Progenitor cell of endocrine pancreas (in vitro differentiated cells): Measurements from ENCODE around the gene GPRC5B. TPM values are rescaled to one million over a fixed set of nuclear protein-coding genes. Genes with fewer than 3 reads are reported as not detected.

ENCODE experiments used
- DNase-seq: peaks from one replicate; pipeline ENCODE4 v3.0.0; 2021; ENCODE audit warnings: low spot score; ENCODE audit not compliant: unreplicated experiment
- H3K27ac Mint-ChIP-seq: 2 replicates; pipeline ENCODE4 v1.8.0; 2021; ENCODE audit warnings: mild to moderate bottlenecking, moderate library complexity, mixed read lengths
- H3K27me3 Mint-ChIP-seq: 2 replicates; pipeline ENCODE4 v1.8.0; 2021; ENCODE audit warnings: mixed read lengths
- H3K36me3 Mint-ChIP-seq: 2 replicates; pipeline ENCODE4 v1.8.0; 2022; ENCODE audit warnings: mixed read lengths; ENCODE audit not compliant: insufficient read depth
- H3K4me1 Mint-ChIP-seq: 2 replicates; pipeline ENCODE4 v1.8.0; 2021; ENCODE audit warnings: low read depth, mixed read lengths
- H3K4me3 Mint-ChIP-seq: 2 replicates; pipeline ENCODE4 v1.8.0; 2021; ENCODE audit warnings: low read depth, mild to moderate bottlenecking, moderate library complexity, mixed read lengths
- H3K9me3 Mint-ChIP-seq: 2 replicates; pipeline ENCODE4 v1.8.0; 2021; ENCODE audit warnings: low read depth, mixed read lengths
- CTCF ChIP-seq: fragments of 200-600 bp; sonication (generic); IDR thresholded peaks from one replicate; pipeline ENCODE4 v1.5.0; 2021; ENCODE audit warnings: antibody characterized with exemption, mild to moderate bottlenecking; ENCODE audit not compliant: unreplicated experiment
- total RNA-seq: library from RNA; stranded (reverse); gene quantifications from 2 replicates; pipeline ENCODE4 v1.2.1, GENCODE V29; 2021

GPRC5B gene
- total RNA-seq, 1 donor from 2014 or later, result 44.3 TPM

- TF ChIP-seq CTCF, result no peak
These were observed 38.2 kb downstream of the GPRC5B start for GRCh38 chr16:19846436-19846835.

GRCh38 chr16:19844945-19845641 lies 39.6 kb downstream of the GPRC5B start:
- no peak overlapping the region for H3K4me3 Mint-ChIP-seq
- H3K27me3 Mint-ChIP-seq, result no peaks in the 10 kb centered on the region
- H3K9me3 Mint-ChIP-seq, result no peaks in the 10 kb centered on the region
- no peak for DNase-seq
- H3K27ac Mint-ChIP-seq, result no peak overlapping the region
- H3K4me1 Mint-ChIP-seq, result peaks cover 6% of the 10 kb centered on the region
- H3K36me3 Mint-ChIP-seq, result peaks cover 2% of the 10 kb centered on the region
- no peak for TF ChIP-seq CTCF

More at GRCh38 chr16:19846436-19846835, 38.2 kb downstream of the GPRC5B start:
- Mint-ChIP-seq H3K4me3 (no peak overlapping the region), H3K27ac (no peak overlapping the region), H3K27me3 (no peaks in the 10 kb centered on the region), H3K4me1 (peaks cover 6% of the 10 kb centered on the region), H3K9me3 (no peaks in the 10 kb centered on the region), H3K36me3 (peaks cover 2% of the 10 kb centered on the region)
- DNase-seq, result no peak

- no peak for DNase-seq
- H3K27me3 Mint-ChIP-seq, result no peaks in the 10 kb centered on the region
- H3K27ac Mint-ChIP-seq, result no peak overlapping the region
- peaks cover 6% of the 10 kb centered on the region for H3K4me1 Mint-ChIP-seq
- no peaks in the 10 kb centered on the region for H3K36me3 Mint-ChIP-seq
- H3K4me3 Mint-ChIP-seq, result no peak overlapping the region
- no peaks in the 10 kb centered on the region for H3K9me3 Mint-ChIP-seq
- no peak for TF ChIP-seq CTCF
These were observed 41.3 kb downstream of the GPRC5B start for GRCh38 chr16:19843371-19843770.

- no peak for TF ChIP-seq CTCF
- Mint-ChIP-seq H3K27me3 (no peaks in the 10 kb centered on the region), H3K9me3 (no peaks in the 10 kb centered on the region), H3K4me3 (no peak overlapping the region), H3K4me1 (peaks cover 6% of the 10 kb centered on the region), H3K36me3 (no peaks in the 10 kb centered on the region), H3K27ac (no peak overlapping the region)
- DNase-seq, result no peak
These were observed 42.1 kb downstream of the GPRC5B start for GRCh38 chr16:19842426-19843157.

GRCh38 chr16:19841184-19841583 lies 43.5 kb downstream of the GPRC5B start:
- Mint-ChIP-seq H3K27me3 (no peaks in the 10 kb centered on the region), H3K36me3 (peaks cover under 1% of the 10 kb centered on the region), H3K9me3 (no peaks in the 10 kb centered on the region), H3K27ac (no peak overlapping the region), H3K4me1 (peaks cover 6% of the 10 kb centered on the region), H3K4me3 (no peak overlapping the region)
- no peak for TF ChIP-seq CTCF
- DNase-seq, result no peak
